ENCODE measurements around the gene DIAPH2. TPM values are rescaled to one million over a fixed set of nuclear protein-coding genes. Genes with fewer than 3 reads are reported as not detected.

Gene DIAPH2
- total and polyA plus RNA-seq, 2 of the 13 experiments (the other 11 are each of a cell fraction or from before 2014, with no cell fraction given): 2.1 to 8.5 TPM

DNA sequence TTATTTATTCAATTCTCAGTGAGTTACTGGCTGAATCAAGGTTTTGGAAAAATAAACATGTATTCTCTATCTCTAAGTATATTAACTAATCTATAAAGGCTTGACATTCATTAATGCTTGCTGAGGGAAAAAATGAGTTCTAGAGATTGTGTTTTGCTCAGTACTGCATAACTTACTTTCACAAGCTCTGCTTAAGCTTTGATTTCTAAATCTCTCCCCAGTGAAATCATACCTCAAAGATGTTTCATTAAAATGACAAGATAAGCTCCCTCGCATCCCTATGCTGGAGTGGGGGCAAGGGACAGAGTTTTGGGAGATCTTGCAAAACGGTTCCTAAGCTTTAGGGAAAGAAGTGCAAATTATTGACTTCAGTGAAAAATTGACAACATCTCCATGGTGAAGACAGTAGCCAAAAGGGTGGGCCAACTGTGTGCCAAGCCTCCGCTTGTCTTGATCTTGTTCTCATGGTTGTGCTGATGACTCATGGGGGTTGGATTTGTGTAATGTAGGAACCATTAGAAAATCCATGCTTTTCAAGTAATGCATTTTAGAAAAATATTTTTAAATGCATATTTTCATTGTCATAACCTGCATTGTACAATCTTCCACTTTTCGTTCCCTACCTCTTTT, 720.5 kb downstream of the DIAPH2 start:
- no TSS peak for BruUV-seq (replicated peaks)
- POLR2A ChIA-PET: no interaction called here
- Histone ChIP-seq H2AFZ (ENCODE audit: low read length) (no peak overlapping the region), H3K36me3 (replicated peaks in 1 of 2; ENCODE audit: control insufficient read depth in 1 of 2, insufficient read depth in 2 of 2, low read length in 2 of 2) (no peaks in the 10 kb centered on the region), H3K9ac (ENCODE audit: insufficient read depth, low read depth, low read length) (no peak overlapping the region), H3K9me3 (ENCODE audit: low read length) (no peaks in the 10 kb centered on the region), H4K20me1 (ENCODE audit: insufficient read depth, low read length) (no peaks in the 10 kb centered on the region), H3K27me3 (ENCODE audit: control insufficient read depth in 1 of 2, insufficient read depth in 2 of 2, low read length in 2 of 2) (no peaks in the 10 kb centered on the region), H3K79me2 (ENCODE audit: insufficient read depth, low read length) (no peaks in the 10 kb centered on the region), H3K4me2 (ENCODE audit: low read depth, low read length) (no peak overlapping the region), H3K27ac (ENCODE audit: extremely low read length, insufficient read depth, low read length) (no peak overlapping the region), H3K4me3 (replicated peaks in 1 of 3; ENCODE audit: insufficient read depth in 1 of 3, low read depth in 2 of 3, low read length in 3 of 3) (no peak overlapping the region), H3K4me1 (ENCODE audit: insufficient read depth, low read length) (0 out of 2 replicates have a peak, but pooled peaks cover 9% of the 10 kb centered on the region)
- WGBS (ENCODE audit: low lambda C conversion rate): over 99% methylated on average over 4 of the region's 4 CpGs
- DNase-seq (ENCODE audit: low spot score) (no peak), FAIRE-seq (no peak), ATAC-seq (no peak)
- intact Hi-C loops (cut with micrococcal nuclease; ENCODE audit: unreplicated experiment): no loop called here
- TF ChIP-seq, protein P1, sequence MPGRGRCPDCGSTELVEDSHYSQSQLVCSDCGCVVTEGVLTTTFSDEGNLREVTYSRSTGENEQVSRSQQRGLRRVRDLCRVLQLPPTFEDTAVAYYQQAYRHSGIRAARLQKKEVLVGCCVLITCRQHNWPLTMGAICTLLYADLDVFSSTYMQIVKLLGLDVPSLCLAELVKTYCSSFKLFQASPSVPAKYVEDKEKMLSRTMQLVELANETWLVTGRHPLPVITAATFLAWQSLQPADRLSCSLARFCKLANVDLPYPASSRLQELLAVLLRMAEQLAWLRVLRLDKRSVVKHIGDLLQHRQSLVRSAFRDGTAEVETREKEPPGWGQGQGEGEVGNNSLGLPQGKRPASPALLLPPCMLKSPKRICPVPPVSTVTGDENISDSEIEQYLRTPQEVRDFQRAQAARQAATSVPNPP (CRISPR knock-in tag; IDR thresholded peaks at IDR 0.05): no peak
- TF ChIP-seq, protein P2, sequence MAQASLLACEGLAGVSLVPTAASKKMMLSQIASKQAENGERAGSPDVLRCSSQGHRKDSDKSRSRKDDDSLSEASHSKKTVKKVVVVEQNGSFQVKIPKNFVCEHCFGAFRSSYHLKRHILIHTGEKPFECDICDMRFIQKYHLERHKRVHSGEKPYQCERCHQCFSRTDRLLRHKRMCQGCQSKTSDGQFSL (CRISPR knock-in tag; IDR thresholded peaks at IDR 0.05): no peak
- TF ChIP-seq MED1 (CRISPR knock-in tag; IDR thresholded peaks at IDR 0.05): no peak
- TF ChIP-seq ZNF207 (IDR thresholded peaks at IDR 0.05; ENCODE audit: borderline replicate concordance): no peak
- no peak for TF ChIP-seq STAT5B (CRISPR knock-in tag; IDR thresholded peaks at IDR 0.05)
- TF ChIP-seq HOXA5 (CRISPR knock-in tag; IDR thresholded peaks at IDR 0.05): no peak
- no peak for TF ChIP-seq HIVEP1 (CRISPR knock-in tag; IDR thresholded peaks at IDR 0.05)
- TF ChIP-seq ZNF263 (CRISPR knock-in tag; IDR thresholded peaks at IDR 0.05): no peak
- no peak for TF ChIP-seq NR3C1 (CRISPR knock-in tag; IDR thresholded peaks at IDR 0.05)
- no peak for TF ChIP-seq DMAP1 (CRISPR knock-in tag; IDR thresholded peaks at IDR 0.05)
- no peak for TF ChIP-seq MTF1 (CRISPR knock-in tag; IDR thresholded peaks at IDR 0.05)
- TF ChIP-seq MBD4 (IDR thresholded peaks at IDR 0.05; ENCODE audit: borderline replicate concordance, low read length): no peak
- TF ChIP-seq SOX6 (IDR thresholded peaks at IDR 0.05): no peak
- TF ChIP-seq SOX6 (CRISPR knock-in tag; IDR thresholded peaks at IDR 0.05): no peak
- no peak for TF ChIP-seq TBL1XR1 (IDR thresholded peaks at IDR 0.05; ENCODE audit: borderline replicate concordance, low read length, partially characterized antibody)
- TF ChIP-seq, protein P3, sequence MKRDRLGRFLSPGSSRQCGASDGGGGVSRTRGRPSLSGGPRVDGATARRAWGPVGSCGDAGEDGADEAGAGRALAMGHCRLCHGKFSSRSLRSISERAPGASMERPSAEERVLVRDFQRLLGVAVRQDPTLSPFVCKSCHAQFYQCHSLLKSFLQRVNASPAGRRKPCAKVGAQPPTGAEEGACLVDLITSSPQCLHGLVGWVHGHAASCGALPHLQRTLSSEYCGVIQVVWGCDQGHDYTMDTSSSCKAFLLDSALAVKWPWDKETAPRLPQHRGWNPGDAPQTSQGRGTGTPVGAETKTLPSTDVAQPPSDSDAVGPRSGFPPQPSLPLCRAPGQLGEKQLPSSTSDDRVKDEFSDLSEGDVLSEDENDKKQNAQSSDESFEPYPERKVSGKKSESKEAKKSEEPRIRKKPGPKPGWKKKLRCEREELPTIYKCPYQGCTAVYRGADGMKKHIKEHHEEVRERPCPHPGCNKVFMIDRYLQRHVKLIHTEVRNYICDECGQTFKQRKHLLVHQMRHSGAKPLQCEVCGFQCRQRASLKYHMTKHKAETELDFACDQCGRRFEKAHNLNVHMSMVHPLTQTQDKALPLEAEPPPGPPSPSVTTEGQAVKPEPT (CRISPR knock-in tag; IDR thresholded peaks at IDR 0.05; ENCODE audit: low read depth): no peak
- TF ChIP-seq ZNF350 (CRISPR knock-in tag; IDR thresholded peaks at IDR 0.05; ENCODE audit: borderline replicate concordance, low read depth): no peak
- TF ChIP-seq BRD4 (CRISPR knock-in tag; IDR thresholded peaks at IDR 0.05): no peak
- no peak for TF ChIP-seq ZSCAN22 (CRISPR knock-in tag; IDR thresholded peaks at IDR 0.05)
- in situ Hi-C loops (cut with HindIII; ENCODE audit: extremely low pct_ligation_motif_present, low pct_unique_long_range_greater_than_20kb): no loop called here
- CTCF ChIA-PET (ENCODE audit: low intra/inter-chr PET ratio, low total read pairs): no interaction called here

Data from HepG2 (cell line).